IPS DF 19.7 (cell line): ENCODE results near the gene ZNF385B.

ENCODE experiments used
- DNase-seq: peaks from one replicate; pipeline ENCODE4 v3.0.0-alpha.2; 2013; ENCODE audit warnings: low read depth, low spot score

Gene ZNF385B

DNA sequence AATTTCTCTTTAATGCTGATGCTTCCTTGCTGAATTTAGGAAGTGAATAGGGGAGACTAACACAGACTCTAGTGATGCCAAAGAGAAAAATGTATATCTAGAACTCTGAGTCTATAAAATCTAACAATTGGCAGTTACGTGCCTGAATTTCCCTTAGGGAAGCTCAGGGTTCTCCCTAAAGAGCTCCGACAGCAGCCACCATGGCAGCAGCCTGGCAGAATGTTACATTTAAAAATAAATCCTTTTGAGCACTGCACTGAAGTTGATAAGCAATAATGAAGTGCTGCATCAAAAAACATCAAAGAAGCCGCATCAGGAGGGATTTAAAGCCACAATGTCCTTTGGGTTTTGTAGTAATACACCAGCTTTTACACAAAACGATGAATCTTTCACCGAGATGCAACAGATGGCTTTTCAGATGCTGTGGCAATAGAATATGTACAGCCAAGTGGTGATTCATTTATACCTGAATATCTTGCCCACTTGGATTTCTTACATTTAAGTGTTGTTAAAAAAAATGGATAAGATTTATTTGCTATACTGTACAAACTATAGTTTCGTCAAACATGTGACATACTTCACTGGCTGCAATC, 305.6 kb downstream of the ZNF385B start:
- no peak for DNase-seq

DNA sequence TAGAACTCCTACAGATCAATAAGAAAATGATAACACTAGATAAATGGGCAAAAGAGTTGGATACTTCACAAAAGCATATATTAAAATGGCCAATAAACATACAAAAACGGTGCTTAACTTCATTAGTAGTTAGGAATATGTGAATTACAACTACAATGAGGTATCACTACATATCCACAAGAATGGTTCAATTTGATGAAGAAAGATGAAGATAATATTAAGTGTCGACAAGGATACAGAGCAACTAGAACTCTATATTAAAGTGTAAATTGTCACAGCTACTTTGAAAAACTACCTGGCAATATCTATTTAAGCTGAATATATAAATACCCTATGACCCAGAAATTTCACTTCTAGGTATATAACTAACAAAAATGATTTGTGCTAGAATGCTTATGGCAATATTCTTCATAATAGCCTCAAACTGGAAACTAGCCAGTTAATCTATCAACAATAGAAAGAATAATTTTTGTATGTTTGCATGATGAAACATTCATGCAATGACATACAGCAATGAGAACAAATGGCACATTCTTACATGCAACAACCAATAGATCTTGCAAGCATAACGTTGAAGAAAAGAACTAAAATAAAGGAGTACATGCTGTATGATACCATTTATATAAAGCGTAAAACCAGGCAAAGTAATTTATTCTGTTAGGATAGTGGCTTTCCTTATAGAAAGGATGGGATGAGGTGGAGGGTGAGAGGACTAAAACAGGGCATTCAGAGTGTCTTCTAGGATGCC, 306.6 kb downstream of the ZNF385B start:
- DNase-seq, result no peak

DNA sequence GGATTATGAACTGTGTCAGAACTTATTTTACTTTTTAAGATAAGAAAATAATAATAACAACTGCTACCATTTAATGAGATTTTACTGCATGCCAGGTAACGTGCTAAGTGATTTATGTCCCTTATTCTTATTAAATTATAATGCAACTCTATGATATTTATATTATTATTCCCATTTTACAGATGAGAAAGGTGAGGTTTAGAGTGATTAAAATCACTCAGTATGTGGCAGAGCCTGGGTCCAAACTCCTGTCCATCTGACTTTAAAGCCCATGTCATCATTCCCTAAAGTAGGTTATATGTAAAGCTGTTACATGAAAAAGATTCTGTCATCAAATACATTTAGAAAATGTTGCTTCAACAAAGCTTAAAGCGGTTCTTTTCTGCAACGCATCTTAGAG, 308.0 kb downstream of the ZNF385B start:
- no peak for DNase-seq

DNA sequence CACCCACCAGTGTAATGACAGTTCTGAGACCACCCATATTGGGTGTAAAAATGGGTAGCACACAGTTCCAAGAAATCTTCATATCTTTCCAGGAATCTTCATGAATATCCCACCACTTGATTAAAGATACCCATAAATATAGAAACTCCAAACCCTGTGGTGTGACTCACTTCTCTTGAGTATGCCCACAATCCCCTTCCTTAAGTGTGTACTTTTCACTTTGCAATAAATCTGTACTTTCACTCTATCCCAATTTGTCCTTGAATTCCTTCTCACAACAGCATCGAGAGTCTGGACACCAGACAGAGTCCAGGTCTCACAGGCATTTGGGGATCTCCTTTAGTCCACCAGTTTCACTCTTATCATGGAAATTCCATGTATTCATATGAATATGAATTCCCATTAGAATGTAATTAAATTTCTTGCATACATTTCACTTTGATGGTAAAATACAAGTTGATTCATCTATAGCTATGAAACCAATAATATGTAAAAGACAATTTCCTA, 309.8 kb downstream of the ZNF385B start:
- no peak for DNase-seq

DNA sequence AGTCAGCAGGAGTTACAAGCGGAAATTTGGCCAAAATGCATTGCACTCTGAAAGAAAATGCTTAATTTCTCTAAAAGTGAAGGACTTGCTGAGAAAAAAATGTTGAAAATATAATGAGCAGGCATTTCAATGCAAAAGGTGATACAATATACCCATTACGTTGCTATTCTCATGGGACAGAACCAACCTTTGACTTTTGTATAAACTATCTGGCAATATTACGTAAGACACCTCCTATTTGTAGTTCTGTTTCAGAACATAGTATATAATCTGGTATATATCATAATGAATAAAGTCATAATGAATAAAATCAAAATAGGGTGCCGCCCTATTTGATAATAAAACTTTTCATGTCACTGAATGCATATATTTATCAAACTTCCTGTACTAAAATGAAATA, 310.6 kb downstream of the ZNF385B start:
- DNase-seq, result no peak

DNA sequence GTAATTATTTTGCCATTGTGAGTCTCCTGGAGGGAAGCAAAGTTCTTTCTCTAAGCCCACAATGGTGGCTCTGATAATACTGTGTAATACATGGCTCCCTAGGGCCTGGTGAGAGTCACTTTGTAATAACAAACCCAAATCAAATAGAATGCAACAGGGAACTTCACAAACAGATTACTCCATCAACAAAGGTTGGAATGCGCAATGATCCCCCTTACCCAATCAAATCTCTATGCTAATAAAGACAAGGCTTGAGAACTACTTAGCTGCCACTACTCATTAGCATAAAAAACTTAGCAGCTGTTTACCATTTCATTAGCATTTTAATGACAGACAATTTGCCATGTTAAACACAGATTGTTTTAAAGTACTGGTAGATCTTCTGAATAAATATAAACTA, 311.2 kb downstream of the ZNF385B start:
- DNase-seq, result peak; percentile 75

DNA sequence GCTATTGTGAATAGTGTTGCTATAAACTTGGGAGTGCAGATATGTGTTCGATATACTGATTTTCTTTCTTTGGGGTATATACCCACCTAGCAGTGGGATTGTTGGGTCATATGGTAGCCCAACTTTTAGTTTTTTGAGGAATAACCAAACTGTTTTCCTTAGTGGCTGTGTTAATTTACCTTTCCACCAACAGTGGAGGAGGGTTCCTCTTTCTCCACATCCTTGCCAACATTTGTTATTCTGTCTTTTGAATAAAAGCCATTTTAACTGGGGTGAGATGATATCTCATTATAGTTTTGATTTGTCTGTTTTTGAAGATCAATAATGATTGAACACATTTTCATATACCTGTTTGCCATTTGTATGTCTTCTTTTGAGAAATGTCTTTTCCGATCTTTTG, 314.8 kb downstream of the ZNF385B start:
- no peak for DNase-seq

DNA sequence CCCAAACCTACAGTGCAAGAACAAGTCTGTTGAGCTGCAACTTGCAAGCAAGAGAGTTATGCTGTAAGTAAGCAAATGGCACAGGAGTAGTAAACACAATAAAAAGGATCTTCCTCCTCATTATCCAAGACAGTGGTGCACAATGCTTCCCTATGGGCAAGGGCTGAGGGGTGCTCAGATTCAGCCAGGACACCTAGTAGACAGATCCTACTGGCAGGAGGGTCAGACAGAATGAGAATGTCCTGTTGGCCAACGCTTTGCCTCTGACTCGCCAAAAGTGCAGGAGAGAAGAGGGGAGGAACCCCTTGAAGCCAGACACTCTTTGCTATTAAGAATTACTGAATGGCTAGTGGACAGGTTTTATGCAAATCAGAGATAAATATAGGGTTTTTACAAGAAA, 316.4 kb downstream of the ZNF385B start:
- no peak for DNase-seq

DNA sequence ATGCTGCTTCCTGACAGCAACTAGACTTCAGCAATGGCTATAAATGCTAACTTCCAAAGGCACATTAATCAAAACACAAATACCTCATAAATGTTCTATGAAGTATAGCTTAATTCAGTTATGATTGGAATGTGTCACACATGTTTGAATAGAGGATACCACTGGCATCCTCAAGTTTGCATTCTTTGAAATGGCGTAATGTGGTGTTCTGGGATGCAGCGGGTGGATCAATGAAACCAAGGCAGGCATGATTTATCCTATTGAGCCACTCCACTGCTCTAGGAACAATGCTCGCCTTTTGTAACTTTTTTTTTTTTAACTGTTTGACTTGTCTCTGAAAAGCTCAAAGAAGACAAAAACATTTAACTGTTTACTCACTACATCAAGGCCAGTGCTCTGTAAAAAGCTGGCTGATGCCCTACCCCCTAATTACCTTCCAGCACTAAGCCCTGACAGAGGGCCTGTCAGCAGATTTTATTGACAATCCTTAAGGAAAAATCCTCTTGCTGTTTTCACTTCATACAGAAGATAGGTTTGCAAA, 318.0 kb downstream of the ZNF385B start:
- no peak for DNase-seq

DNA sequence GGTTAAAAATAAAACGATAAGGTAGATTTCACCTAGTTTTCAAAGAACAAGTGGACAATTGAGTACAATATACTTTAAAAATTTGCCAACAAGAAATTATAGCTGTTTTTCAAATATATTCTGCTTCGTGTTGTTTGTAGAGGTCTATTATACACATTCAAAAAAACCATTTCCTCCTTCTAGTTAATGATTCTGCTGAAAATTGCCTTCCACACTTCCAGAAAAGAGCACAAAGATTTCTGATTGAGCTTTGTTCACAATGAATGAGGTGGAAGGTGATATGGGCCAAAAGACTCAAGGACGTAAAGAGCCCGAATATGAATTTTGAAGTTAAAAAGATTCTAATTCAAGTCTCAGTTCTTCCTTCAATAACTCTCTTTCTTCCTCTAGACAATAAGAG, 319.8 kb downstream of the ZNF385B start:
- DNase-seq, result no peak

DNA sequence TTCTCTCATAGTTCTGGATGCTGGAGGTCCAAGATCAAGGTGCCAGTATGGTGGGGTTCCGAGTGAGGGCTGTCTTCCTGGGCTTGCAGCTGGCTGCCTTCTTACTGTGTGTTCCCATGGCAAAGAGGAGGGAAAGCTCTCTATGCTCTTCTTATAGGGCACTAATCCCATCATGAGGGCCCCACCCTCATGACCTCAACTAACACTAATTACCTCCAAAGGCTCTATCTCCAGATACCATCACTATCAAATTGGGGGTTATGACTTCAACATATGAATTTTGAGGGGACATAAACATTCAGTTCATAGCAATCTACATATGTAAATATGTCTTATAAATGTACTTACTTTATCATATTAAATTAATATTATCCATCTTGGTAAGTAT, 322.3 kb downstream of the ZNF385B start:
- no peak for DNase-seq

DNA sequence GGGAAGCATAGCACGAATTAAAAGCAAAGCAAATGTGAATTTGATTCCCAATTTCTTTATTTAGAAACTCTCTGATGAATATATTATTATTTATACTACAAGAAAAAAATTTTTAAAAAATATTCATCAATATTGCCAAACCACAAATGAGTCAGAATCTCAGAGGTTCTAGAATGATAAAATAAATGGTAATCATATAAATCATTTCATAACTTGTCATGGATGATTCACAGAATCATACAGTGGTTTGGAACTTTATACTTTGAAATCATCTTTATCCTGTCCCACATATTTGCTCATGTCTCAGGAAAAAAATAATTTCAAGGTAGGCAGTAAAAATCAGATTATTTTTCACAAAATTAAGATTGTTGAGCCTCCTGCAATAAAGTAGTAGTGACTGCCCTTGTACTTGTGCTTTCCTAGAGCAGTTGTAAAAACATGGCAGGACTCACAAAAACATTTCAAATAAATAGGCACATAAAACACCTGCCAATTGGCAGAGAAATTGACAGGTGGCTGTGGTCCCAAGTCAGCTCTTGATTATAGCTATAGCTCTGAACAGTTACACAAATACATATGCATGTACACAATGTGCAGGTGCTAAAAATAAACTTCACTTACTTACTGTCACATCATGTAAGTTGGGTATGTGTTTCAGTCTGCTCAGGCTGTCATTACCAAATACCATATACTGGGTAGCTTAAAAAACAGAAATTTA, 322.8 kb downstream of the ZNF385B start:
- DNase-seq, result no peak

DNA sequence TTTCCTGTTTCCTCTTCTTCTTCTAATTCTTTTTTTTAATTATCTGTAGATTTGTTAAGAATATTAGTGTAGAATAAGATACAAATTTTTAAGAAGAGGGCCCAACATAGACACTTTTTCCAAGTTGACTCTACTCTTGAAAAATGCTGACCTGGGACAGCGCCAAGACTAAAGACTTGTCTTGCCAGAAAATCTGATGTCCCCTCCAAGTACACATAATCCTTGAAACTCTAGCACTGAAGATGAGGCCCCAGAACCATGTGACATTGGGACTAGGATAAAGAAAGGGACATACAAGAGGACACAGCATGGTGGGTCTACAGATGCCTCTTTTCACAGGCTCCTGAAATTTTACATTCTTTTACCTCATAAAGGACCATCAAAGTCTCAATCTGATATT, 325.2 kb downstream of the ZNF385B start:
- DNase-seq, result no peak

DNA sequence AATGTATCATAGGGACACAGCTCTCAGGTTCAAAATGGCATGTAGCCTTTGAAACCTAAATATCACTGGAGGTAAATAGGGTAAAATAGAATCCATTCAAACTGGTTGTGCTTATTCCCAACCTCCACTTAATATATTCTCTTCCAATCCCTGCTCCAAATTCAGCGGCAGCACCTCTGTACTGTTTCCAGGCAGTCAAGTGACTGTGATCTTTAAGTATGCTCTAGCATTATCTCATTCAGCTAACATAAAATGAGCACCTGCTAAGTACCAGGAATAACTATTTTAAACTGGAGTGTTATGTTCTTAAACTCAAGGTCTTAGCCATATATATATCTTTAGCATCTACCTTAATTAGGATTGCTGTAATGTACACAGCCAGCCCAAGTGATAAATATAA, 327.5 kb downstream of the ZNF385B start:
- no peak for DNase-seq

DNA sequence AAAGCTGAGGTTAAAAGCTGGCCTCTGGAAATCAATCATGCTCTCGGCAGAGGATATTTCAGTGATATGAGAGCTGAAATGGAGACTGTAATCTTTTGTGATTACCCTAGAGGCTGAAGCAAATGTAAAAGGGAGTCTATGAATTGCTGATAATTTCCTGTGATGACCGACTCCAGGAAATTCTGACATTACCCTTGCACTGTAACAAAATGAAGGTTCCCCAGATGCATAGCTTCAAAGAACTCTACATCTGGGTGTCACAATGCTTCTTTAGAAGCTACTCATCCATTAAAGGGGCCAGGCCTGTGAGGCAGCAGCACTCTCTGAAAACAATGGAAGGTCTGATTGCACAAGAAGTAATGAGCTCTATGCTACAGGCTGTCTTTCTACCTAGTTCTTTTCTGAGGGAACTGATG, 328.5 kb downstream of the ZNF385B start:
- no peak for DNase-seq

DNA sequence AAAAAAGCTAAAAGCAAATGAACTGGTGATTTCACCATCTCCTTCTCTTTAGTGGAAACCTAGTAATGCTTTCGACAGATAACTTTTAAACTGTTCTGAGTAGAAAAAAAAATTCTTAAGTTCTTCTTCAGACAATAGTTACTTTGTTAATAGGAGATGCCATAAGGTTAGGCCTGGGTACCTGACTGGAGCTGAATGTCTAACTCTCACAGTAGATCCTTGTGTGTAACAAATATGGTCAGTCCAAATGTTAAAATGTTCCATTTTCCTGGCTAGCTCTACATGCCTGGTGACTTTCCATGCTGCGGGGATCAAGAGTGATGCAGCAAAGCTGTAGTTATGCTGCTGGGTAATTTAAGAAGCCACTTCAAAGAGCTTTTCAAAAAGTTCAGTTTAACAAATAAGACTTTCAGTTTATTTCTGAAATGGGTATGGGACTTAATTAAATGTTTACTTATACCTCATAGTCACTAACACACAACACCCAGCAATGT, 332.8 kb downstream of the ZNF385B start:
- no peak for DNase-seq

DNA sequence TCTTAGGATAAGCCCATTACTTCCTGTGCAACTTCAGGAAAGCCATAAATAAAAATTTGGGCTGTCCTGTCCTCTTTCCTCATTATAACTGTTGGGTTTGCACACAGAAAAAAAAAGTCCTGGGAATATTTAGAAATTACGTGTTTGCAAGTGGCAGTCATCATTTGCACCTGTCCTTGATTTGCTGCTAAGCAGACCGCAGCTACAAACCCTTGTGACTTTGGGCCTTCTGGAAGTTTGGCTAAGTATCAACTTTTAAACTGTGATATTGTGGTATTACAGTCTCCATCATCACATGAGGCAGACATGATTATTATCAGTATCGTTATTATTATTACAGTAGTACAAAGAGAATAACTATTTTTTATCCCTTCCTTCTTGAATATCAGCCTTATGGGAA, 336.1 kb downstream of the ZNF385B start:
- DNase-seq, result no peak

DNA sequence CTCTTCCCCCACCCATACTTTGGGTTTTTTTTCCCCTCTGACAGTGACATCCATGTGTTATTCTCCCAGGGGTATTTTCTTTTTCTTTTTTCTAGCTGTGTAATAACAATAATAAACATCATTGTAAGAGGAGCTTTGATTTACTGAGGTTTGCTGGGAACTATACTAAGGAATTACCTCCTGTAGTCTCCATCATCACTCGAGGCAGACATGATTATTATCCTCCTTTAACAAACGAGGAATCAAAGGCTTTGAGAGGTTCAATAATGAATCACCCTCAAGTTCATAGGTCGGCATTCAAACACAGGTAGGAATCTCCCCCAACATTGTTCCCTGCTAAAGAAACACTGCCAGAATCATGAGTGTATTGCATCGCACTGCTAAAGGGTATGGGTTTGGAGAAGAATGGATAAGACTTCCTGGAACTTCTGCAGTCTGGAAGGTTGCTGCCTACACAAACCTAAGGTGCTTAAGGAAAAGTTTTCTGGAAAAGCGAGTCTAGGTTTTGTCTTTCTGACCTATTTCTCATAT, 336.5 kb downstream of the ZNF385B start:
- DNase-seq, result no peak

DNA sequence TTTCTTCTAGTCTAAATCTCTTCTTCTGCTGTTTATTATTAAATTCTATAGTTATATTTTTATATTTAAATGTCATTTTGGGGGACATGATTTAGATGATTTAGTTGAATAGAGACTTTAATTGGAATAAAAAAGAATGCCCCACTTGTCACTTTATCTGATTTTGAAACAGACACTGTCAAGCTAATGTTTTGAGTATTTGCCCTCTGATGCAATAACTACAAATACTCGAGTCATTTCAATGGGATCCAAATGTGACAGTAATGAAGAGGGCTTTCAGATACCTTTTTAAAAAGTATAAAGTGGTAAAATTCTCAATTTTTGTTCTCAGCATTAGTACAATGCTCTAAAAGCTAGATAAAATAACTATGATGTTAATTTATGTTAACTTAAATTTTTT, 339.5 kb downstream of the ZNF385B start:
- DNase-seq, result no peak

DNA sequence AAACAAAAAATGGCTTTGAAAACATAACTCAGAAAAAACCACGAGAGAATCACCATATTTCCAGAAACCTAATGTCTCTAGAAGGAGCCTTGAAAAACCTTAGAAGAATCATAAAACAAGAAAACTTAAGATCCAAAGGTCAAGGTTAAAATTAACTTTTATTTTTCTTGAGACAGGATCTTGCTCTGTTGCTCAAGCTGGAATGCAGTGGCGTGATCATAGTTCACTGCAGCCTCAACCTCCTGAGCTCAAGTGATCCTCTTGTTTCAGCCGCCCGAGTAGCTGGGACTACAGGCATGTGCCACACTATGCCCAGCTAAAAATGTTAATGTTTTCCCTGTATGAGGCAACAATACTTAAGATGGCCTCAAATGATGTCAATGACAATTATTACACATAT, 342.6 kb downstream of the ZNF385B start:
- no peak for DNase-seq

DNA sequence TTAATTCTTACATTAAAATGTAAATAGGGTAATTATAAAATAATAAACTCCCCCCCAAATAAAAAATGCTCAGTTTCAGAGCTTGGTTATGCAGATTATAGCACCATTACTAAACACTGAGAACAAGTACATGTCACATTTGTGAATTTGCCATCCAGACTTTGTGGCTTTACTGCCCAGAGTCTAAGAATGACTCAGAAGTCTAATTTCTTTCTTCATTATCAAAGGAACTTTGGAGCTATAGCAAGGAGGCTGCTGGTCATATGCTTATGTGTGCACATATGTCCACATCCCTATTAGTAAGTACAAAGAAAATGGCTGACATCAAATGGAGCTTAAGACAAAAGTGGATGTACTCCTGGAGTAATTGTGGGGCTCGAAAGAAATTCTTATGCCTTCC, 348.2 kb downstream of the ZNF385B start:
- DNase-seq, result no peak
